Measurements from ENCODE around the gene CLTB.
A peak's percentile ranks its signal among the peaks of the same experiment; 100 is the strongest.

The CLTB gene

GRCh38 chr5:176401281-176402205, 14.8 kb downstream of the CLTB start:
- no peak overlapping the region for H3K4me3 ChIP-seq (ENCODE audit: low read depth, low read length)
- no peak for DNase-seq (ENCODE audit: low read depth)
- TF ChIP-seq, protein P1, sequence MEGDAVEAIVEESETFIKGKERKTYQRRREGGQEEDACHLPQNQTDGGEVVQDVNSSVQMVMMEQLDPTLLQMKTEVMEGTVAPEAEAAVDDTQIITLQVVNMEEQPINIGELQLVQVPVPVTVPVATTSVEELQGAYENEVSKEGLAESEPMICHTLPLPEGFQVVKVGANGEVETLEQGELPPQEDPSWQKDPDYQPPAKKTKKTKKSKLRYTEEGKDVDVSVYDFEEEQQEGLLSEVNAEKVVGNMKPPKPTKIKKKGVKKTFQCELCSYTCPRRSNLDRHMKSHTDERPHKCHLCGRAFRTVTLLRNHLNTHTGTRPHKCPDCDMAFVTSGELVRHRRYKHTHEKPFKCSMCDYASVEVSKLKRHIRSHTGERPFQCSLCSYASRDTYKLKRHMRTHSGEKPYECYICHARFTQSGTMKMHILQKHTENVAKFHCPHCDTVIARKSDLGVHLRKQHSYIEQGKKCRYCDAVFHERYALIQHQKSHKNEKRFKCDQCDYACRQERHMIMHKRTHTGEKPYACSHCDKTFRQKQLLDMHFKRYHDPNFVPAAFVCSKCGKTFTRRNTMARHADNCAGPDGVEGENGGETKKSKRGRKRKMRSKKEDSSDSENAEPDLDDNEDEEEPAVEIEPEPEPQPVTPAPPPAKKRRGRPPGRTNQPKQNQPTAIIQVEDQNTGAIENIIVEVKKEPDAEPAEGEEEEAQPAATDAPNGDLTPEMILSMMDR (conservative IDR thresholded peaks at IDR 0.05; ENCODE audit: low read depth, low read length), result no peak

DNA sequence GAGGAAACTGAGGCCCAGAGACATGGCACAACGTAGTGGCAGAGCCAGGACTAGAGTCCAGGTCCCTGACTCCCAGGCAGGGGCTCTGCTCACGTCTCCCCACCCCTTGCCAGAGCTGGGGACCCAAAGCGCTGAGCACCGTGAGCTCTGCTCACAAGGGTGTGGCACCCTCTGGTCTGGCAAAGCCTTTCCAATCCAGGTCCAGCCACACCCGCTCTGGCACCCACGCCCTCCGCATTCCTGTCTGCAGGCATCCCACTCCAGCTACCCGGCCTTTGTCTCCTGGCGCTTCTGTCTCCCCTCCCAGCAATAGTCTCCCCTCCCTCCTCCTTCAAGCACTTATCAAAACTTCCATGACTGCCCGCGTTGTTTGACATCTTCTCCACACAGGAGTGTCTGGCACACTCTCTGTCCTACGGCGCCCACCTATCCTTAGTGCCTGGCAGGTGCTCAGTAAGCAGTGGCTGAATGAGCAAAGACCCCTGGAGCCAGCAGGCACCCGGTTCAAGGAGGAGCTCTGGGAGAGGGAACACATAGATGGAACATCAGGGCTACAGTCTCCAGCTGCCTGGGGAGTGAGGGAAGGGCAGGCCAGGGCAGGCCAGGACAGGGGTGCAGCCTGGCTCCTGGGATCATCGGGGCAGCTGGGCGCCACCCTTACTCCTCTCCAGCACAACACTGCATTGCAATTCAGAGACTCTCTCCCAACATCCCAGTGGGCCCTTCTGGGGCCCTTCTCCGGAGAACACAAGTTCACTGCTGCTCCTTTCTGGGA, 15.8 kb downstream of the CLTB start:
- no peak for DNase-seq (ENCODE audit: low read depth)
- TF ChIP-seq, protein P1 (conservative IDR thresholded peaks at IDR 0.05; ENCODE audit: low read depth, low read length), result no peak
- H3K4me3 ChIP-seq (ENCODE audit: low read depth, low read length), result no peak overlapping the region

GRCh38 chr5:176397736-176398420, 18.5 kb downstream of the CLTB start:
- TF ChIP-seq, protein P1 (conservative IDR thresholded peaks at IDR 0.05; ENCODE audit: low read depth, low read length), result no peak
- H3K4me3 ChIP-seq (ENCODE audit: low read depth, low read length), result no peak overlapping the region
- DNase-seq (ENCODE audit: low read depth), result no peak

DNA sequence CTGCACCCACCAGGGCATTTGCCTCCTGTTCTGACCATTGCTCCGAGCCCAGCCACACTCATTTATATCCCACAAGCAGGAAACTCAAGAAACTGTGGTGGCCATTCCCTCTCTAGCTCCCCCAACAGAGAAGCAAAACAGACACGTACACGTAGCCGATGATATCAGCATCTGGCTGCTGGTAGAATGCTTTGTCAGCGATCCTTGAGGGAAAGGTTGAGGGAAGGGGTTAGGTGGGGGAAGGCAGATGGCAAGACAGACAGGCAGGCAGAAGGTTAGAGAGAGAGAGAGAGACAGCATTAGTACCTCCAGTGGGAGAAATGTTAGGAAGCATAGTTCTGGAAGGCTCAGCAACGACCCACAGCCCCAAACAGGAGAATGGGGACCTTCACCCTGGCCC, 20.0 kb downstream of the CLTB start:
- peak; percentile 75 for DNase-seq (ENCODE audit: low read depth)
- H3K4me3 ChIP-seq (ENCODE audit: low read depth, low read length), result no peak overlapping the region

GRCh38 chr5:176394881-176395675, 21.3 kb downstream of the CLTB start:
- TF ChIP-seq, protein P1 (conservative IDR thresholded peaks at IDR 0.05; ENCODE audit: low read depth, low read length), result no peak
- no peak overlapping the region for H3K4me3 ChIP-seq (ENCODE audit: low read depth, low read length)
- peak; percentile 26 for DNase-seq (ENCODE audit: low read depth)

More for the DNA sequence above, 20.0 kb downstream of the CLTB start:
- TF ChIP-seq, protein P1 (conservative IDR thresholded peaks at IDR 0.05; ENCODE audit: low read depth, low read length), result peak; percentile 27

- H3K4me3 ChIP-seq (ENCODE audit: low read depth, low read length), result no peak overlapping the region
- TF ChIP-seq, protein P1 (conservative IDR thresholded peaks at IDR 0.05; ENCODE audit: low read depth, low read length), result no peak
- no peak for DNase-seq (ENCODE audit: low read depth)
Observed at GRCh38 chr5:176394096-176394495, 22.2 kb downstream of the CLTB start.

All from choroid plexus epithelial cell (primary cell).